GM18507 (cell line): ENCODE data around the gene ABL1.
A peak's percentile ranks its signal among the peaks of the same experiment; 100 is the strongest.
"Not testable (repeated sequence)": the region's sequence is repeated elsewhere in the genome, so short reads cannot be mapped to it uniquely, and the experiment has no call there.

Experiments used
- DNase-seq: peaks from one replicate; pipeline ENCODE4 v3.0.0; 2011; ENCODE audit warnings: low read depth; ENCODE audit not compliant: insufficient read length; ENCODE audit errors: extremely low spot score
- FAIRE-seq: peaks from 2 replicates; lab custom pipeline; 2011; peaks lifted over from hg19 to GRCh38; lab: Jason Lieb, UNC

The ABL1 gene

GRCh38 chr9:130846487-130847305 is 11.6 kb downstream of the ABL1 start:
- DNase-seq (no peak), FAIRE-seq (no peak)

DNA sequence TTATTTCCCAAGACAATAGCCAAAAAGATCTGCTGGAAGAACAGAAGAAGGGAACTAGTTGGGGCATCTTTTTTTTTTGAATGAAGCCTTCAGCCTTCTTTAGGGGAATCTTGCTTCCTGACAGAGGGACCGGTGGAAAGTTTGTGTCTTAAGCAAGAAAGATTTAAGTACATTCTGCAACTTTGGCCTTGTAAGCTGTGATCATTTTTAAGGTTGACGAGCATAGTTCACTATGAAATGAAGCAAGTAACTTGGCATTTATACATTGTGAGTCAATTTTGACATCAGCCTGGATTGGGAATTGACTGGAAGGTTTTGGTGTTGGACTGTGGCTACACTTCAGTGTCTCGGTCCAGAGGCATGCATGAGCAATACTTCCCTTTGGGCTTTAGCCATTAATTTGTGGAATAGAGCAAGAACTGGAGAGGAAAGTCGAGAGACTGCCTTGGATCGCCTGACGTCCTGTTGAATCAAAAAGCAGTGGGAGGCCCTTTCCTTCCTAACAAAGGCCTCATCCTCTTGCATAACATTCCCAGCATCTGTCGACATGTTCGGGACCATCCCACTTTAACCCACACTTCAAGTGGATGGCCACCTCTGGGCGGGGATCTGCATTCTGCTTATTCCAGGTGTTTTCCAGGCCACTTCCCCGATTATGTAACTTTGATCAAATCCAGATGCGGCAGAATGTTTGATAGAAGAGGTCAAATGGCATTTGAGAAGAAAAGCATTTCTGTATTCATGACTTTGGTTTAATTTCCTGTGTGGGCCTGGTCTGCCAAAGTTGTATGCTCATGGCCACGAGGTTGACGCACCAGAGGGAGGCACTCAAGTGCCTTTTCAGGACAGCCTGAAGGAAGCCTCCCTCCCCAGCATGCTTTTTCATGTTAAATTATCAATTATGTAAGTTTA is 12.5 kb downstream of the ABL1 start:
- no peak for FAIRE-seq
- DNase-seq, result no peak

DNA sequence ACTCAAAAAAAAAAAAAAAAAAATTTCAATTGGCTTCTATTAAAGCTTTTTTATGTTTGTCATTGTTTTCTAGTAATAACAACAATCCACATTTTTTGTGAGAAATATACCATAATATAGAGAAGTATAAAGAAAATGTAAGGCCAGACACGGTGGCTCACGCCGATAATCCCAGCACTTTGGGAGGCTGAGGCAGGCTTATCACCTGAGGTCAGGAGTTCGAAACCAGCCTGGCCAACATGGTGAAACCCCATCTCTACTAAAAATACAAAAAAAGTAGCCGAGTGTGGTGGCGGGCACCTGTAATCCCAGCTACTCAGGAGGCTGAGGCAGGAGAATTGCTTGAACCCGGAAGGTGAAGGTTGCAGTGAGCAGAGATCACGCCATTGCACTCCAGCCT is 13.5 kb downstream of the ABL1 start:
- not testable (repeated sequence) for FAIRE-seq, DNase-seq

DNA sequence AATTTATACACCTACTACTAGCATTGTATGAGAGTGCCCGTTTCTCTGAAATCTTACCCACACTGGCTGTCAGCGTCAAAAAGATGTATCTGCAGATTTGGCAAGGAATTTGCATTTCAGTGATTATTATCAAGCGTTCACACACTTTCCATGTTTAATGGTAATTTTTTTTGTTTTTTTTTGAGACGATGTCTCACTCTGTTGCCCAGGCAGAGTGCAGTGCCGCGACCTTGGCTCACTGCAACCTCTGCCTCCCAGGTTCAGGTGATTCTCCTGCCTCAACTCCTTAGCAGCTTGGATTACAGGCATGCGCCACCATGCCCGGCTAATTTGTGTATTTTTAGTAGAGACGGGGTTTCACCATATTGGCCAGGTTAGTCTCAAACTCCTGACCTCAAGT is 14.3 kb downstream of the ABL1 start:
- FAIRE-seq, result no peak
- DNase-seq, result no peak

DNA sequence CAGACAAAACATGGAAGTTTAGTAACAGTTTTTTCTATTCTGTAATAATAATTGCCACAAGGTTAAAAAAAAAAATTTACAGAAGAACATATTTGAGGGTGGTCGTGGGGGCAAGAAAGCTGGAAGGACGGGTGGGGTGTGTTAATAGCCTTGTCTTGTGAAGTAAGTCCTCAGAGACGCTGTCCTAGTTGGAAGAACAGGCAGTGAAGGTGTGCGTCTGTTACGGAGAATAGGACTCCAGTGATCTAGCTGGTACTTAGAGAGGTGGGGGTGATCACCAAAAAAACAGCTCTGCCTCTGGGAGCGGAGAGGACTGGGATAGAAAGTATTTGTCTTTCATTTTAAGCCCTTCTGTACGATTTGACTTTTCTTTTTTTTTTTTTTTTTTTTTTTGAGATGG is 17.7 kb downstream of the ABL1 start:
- FAIRE-seq (no peak), DNase-seq (no peak)

GRCh38 chr9:130854092-130854491 is 19.0 kb downstream of the ABL1 start:
- no peak for FAIRE-seq

DNA sequence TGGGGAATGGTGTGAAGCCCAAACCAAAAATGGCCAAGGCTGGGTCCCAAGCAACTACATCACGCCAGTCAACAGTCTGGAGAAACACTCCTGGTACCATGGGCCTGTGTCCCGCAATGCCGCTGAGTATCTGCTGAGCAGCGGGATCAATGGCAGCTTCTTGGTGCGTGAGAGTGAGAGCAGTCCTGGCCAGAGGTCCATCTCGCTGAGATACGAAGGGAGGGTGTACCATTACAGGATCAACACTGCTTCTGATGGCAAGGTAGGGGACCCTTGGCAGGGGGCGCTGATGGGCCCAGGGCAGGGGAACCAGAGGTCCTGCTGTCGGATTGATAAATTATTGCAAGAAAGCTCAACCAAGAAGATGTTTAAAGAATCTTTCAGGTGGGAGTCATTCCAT is 19.8 kb downstream of the ABL1 start:
- DNase-seq (no peak), FAIRE-seq (no peak)

More at GRCh38 chr9:130854092-130854491, 19.0 kb downstream of the ABL1 start:
- no peak for DNase-seq

- no peak for FAIRE-seq
Observed at GRCh38 chr9:130856474-130856873, 21.4 kb downstream of the ABL1 start.

GRCh38 chr9:130857864-130858738 is 23.0 kb downstream of the ABL1 start:
- DNase-seq, result no peak
- FAIRE-seq, result no peak

More at GRCh38 chr9:130856474-130856873, 21.4 kb downstream of the ABL1 start:
- DNase-seq, result no peak

GRCh38 chr9:130858739-130859705 is 24.0 kb downstream of the ABL1 start:
- no peak for FAIRE-seq
- no peak for DNase-seq

DNA sequence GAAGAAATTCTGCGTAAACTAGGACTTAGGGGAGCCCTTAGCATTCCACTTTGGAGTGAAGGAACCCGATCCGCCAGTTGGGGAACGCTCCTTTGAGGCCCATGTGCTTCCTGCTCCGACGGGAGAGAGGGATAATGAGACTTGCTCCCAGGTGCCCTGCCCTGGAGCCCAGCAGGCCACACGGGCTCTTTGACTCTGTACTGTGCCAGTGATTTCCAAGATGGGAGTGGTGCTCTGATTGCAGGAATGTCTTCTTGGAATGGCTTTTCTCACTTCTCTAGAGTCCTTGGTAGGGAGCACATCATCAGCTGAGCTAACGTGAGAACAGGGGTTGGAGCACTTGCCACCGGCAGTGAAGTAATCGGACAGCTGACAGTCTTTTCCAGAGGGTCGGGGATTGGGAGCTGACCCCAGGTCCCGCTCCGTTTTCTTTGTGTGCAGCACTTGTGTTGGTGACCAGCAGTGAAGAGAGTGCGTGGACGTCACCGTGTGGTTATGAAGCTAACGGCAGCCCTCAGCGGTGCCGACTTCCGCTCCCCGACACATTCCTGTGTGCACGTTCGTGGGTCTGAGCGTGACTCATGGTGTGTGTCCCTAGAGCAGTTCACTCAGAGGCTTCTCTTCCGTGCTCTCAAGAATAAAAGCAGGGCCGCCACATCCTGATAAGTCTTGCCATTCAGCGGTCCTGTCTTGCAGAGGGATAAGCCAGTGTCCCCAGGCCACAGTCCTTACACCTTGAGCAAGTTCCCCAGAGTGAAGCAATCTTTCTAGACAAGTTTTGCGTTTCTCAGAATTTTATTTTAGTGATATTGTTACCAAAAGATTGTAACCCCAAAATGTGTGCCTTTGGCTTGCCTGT is 25.6 kb downstream of the ABL1 start:
- FAIRE-seq (no peak), DNase-seq (no peak)

- FAIRE-seq (no peak), DNase-seq (no peak)
Observed at GRCh38 chr9:130861372-130862180, 26.5 kb downstream of the ABL1 start.

- DNase-seq (no peak), FAIRE-seq (no peak)
Observed at GRCh38 chr9:130862217-130862616, 27.2 kb downstream of the ABL1 start.

GRCh38 chr9:130862747-130863146 is 27.7 kb downstream of the ABL1 start:
- DNase-seq (no peak), FAIRE-seq (no peak)

DNA sequence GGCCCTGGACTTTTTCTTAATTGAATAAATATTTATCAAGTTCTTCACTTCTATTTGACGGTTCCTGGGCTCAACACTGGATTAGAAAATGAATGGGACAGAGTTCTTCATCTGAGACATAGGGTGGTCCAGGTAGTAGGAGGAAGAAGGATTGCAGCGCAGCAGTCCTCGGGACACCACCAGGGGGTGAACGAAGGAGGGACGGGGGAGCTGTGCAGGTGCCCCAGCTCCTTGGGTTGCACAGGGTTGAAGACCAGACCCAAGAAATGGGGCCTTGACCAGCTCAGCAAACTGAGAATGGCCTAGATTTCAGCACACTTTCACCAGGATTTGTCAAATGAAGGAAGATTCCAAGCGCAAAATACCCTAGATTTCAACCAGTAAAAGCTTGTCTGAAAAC is 29.5 kb downstream of the ABL1 start:
- FAIRE-seq, result no peak
- DNase-seq, result no peak

GRCh38 chr9:130865921-130866320 is 30.9 kb downstream of the ABL1 start:
- FAIRE-seq (no peak), DNase-seq (no peak)

GRCh38 chr9:130866474-130866965 is 31.5 kb downstream of the ABL1 start:
- FAIRE-seq (peak; percentile 61), DNase-seq (peak; percentile 11)
